OCI-M2 (cell line): Measurements from ENCODE around the gene OR6X1.
"Not testable (repeated sequence)": the region's sequence is repeated elsewhere in the genome, so short reads cannot be mapped to it uniquely, and the experiment has no call there.

Source experiments
- DNase-seq: peaks from one replicate; lab custom pipeline; 2025; ENCODE audit not compliant: unreplicated experiment; lab: John Stamatoyannopoulos, UW

Gene OR6X1

DNA sequence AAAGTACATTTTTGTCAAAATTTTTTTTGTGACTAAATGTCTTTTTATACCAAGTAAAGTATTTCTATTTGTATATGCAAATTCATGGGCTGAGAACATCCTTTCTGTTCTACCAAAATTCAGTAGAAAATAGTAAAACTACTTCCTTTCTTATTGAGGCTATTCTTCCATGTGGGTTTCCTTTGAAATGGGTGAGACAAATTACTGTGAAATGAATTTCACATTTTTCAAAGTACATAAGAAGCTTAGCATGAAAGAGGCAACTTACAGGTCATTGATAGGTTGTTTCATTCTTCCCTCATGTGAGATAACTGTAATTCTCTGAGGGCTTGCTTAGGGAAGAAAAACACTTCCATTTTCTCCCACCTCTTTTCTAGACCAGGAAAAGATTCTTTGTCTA, 1.0 kb upstream of the OR6X1 start:
- no peak for DNase-seq

DNA sequence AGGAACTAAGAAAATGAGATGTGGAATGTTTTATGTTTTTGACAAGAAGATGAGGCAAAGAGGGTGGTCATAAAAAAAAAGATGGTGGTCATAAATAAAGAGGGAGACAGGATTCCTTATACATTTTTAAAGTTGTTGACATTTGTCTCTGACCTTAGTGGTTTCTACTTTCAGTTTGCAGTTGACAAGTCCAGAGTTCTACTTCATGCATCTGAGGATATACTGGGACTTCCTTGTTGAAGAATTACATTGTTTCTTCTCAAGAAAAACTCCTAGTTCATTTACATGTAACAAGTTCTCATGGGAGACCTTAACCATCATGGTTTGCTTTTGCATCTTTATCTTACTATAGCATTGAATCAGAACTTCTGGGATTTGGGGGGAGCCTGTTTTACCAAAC, 1.2 kb downstream of the OR6X1 start:
- no peak for DNase-seq

DNA sequence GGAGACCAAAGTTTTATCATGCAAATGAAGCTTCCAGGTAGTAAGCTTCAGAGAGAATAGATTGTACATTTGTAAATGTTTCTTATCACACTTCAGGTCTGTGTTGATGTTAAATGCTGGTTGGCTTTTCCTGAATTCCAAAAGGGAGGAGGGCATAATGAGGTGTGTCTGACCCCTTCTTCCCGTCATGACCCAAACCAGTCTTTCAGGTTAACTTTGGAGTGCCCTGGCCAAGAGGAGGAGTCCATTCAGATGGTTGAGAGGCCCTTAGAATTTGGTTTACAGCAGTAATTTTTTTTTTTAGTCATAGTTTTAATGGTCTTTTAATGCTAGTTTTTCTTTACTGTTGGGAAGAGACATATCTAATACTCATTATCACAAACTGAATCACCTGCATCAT, 2.5 kb downstream of the OR6X1 start:
- no peak for DNase-seq

DNA sequence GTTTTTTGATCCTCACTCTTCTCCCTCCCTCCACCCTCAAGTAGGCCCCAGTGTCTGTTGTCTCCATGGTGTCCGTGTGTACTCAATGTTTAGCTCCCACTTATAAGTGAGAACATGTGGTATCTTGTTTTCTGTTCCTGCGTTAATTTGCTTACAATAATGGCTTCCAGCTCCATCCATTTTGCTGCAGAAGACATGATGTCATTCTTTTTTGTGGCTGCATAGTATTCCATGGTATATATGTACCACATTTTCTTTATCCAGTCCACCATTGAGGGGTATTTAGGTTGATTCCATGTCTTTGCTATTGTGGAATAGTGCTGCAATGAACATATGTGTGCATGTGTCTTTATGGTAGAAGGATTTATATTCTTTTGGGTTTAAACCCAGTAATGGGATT, 6.0 kb downstream of the OR6X1 start:
- not testable (repeated sequence) for DNase-seq

DNA sequence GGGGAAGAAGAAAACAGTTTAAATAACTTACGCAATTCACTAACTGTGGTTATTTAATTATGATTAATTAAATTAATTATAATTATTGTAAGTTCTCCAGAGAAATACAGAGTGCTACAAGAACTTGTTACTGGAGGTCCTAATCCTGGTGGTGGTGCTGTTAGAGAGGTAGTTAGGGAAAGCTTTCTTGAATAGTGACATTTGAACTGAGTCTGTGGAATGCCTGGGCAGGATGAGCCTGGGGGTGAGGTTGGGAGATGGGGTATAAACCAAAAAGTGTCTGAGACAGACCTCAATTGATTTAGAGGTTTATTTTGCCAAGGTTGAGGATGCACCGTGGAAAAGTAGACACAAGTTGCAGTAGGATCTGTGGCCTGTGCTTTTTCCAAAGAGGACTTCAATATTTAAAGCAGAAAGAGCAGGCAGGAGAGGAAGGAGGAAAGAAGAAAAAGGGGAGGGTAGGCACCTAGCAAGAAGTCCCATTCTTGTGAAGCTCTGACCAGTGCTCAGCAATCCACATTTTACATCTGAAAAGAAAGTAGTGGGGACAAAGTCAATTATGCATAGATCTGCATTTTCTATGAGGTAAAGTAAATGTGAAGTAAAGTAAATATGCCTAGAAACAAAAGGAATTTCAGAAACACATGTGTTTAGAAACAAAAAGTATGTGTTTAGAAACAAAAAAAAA, 8.4 kb downstream of the OR6X1 start:
- no peak for DNase-seq

DNA sequence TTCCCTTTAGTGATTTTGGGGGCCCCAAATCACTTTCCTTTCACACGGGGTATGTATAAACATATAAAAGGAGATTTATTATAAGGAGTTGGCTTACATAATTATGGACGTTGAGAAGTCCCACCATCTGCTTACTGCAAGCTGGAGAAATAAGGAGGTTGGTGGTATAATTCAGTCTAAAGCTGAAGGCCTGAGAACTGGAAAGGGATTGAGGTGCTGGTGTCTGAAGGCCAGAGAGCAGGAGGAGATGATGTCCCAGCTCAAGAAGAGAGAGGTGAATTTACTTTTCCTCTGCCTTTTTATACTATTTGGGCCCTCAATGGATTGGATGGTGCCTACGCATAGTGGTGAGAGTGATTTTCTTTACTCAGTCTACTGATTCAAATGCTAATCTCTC, 11.6 kb downstream of the OR6X1 start:
- DNase-seq: no peak

DNA sequence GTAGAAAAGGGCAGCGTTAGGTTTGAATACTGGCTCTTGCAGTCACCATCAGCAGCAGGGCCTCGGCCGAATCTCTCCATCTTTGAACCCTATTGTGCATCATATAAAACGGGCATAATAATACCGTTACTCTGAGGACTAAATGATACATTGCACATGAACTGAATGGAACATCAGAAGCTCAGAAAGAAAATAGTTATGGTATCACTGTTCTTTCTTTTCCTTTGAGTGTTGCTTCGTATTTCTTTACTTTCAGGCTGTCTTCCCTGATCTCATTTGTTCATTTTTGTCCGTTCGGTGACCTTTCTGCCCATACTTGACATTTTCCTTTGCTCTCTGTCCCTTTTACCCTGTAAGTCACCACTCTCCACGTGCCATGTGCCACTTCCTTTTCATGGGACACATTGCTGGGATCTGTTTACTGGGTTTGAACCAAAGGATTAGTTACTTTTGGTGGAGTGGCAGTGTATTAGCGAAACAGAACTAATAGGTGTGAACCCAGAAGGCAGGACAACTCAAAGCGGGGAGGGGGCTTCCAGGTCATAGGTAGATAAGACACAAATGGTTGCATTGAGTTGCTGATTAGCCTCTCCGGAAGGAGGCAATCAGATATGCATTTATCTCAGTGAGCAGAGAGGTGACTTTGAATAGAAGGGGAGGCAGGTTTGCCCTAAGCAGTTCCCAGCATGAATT, 12.1 kb downstream of the OR6X1 start:
- DNase-seq: no peak

DNA sequence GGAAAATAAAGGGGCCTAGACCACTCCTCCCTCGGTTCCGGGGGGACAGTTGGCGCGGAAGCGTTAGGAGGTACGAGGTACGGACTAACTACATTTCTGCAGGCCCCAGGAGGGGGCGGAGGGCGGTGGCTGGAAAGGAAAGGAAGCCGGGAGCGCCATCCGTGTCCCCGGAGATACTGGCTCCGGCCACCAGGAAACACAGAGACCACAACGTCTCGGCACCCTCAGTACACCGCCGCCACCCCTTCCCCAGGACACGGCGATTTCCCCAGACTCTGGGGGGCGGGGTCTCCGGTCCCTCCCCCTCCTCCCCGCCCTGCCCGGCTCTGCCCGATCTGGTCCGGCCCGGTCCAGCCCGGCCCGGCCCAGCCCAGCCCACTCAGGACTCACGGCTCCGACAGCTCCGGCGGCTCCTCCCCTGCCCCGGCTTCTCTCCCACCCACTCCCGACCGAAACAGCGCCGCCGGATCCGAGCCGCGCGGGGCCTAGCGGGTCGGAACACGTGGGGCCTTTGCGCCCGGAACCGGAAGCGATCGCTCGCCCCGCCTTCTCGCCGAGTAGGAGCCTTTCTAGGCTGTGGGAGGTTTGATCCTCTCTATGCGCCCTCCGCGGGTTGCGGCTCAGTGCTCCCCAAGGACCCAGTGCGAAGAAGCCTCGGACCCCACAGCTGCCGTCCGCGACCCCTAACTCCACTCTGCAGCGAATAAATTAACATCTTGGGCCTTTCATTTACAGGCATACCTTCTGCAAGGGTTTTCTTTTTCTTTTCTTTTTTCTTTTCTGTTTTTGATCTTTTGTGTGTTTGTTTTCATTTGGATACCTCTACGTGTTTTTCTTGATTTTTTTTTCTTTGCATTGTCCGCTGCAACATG, 12.9 kb downstream of the OR6X1 start, which contains the start of gene ZNF202:
Gene ZNF202, minus strand, starts transcription at position 502 of the 872 bp plus-strand sequence. CDS start 10,772 bp downstream, outside the sequence.
- peak; percentile 20 for DNase-seq

DNA sequence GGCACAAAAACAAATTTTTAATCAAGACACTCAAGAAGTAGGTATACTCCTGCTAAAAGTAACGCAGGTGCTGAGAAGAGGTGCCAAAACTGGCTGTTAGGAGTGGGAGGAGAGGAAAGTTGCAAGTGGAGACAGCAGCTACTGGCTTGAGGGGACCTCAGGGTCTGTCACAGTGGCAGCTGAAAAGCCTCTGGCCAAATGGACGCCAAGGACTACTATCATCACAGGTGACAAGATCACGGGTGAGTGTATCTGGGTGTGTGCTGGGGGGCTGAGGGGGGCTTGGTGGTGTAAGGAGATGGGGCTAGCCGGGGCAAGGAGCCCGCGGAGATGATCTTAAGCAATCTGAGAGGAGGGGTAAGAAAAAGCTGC, 13.5 kb downstream of the OR6X1 start:
- no peak for DNase-seq

DNA sequence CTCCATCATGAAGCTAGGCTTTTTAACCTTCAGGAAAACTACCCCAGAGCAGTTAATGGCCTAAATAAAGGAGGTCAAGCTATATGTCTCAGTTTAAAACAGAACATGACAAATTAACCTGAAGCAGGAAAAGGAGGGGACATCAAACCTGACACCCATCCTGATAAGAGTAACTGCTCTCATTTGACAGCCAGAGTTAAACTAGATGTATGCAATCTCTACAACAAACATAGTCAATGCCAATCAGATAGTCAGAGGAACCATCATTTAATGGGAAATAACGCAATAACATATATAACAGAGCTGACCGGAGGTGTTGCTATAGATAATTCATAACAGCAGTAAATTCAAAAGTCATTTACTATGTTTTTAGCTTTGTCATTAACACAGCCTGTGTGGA, 15.9 kb downstream of the OR6X1 start:
- DNase-seq: no peak

DNA sequence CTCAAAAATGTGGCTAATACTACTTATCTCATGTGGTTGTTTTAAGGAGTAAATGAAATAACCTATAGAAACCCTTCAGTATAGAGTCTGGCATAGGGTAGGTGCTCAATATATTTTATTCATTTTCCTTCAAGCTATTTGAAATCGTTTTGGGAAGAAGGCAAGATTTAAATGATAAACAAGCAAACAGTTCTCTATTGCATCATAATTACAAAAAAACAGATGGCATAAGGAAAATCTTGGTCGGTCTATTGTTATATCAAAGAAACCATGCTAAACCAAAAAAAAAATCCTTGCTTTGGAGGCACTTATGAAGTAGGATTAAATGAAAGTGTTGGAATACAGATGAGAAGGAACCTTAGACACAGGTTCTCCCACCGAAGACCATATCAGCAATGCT, 17.5 kb downstream of the OR6X1 start:
- no peak for DNase-seq

DNA sequence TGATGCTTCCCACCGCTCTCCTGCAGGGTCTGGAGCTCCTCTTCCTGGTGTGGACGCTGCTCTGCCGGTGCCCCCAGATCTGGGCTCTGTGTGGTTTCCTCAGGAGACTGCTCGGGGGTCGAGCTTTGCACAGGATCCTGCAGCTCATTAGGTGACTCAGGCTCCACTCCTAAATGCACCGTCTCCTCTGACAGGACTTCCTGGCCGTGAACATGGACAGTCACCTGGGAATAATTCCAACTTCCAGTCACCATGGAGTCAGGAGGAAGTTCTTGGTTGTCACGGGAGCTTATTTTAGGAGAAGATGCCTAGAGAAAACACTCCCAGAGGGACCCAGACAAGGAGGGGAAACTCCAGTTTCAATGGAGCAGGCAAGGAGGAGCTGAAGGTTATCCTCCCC, 24.7 kb downstream of the OR6X1 start:
- no peak for DNase-seq

DNA sequence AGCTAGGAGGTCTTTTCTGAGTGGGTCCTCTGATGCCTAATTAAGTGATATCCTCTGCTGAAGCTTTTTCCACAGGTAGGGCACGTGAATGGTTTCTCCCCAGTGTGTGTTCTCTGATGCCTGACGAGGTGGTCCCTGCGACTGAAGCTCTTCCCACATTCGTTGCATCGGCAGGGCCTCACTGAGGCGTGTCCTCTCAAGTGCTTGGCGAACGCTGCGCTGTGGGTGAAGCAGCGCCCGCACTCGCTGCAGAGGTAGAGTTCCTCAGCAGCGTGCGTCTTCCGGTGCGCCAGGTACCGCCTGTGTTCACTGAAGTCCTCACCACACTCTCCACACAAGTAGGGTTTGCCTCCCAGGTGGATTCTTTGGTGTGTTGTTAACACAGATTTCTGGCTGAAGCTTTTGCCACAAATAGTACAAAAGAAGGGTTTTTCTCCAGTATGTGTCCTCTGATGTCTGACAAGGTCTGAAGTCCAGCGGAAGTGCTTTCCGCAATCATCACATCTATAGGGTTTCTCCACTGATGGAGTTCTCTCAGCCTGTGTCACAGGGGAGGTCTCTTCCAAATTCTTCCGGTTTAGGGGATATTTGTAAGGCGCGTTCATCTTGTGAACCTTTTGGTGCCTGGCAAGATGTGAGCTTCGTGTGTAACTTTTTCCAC, 28.2 kb downstream of the OR6X1 start:
- no peak for DNase-seq

DNA sequence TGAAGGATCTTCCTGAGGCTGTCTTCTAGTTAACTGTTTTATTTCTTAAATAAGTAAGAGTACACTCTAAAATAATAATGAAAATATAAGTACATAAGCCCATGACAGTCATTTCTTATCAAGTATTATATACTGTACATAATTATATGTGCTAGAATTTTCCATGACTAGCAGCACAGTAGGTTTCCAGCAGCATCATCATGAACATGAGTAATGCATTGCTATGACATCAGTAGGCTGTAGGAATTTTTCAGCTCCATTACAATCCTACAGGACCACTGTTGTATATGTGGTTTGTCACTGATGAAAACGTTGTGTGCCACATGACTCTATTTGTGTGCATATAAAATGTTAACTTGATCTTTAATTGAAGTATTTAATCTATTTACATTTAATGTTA, 34.9 kb downstream of the OR6X1 start:
- DNase-seq: no peak

DNA sequence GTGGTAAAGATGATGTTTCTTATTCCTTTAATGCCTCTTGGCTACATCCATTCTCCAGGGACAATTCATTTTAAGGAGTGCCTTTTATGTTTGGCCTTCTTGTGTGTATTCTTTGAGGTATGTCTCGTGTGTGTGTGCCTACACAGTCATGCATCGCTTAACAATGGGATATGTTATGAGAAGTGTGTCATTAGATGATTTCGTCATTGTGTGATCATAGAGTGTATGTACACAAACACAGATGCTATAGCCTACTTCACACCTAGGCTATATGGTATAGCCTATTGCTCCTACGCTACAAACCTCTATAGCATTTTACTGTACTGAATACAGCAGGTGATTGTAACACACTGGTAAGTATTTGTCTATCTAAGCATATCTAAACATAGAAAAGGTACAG, 35.8 kb downstream of the OR6X1 start:
- DNase-seq: no peak

DNA sequence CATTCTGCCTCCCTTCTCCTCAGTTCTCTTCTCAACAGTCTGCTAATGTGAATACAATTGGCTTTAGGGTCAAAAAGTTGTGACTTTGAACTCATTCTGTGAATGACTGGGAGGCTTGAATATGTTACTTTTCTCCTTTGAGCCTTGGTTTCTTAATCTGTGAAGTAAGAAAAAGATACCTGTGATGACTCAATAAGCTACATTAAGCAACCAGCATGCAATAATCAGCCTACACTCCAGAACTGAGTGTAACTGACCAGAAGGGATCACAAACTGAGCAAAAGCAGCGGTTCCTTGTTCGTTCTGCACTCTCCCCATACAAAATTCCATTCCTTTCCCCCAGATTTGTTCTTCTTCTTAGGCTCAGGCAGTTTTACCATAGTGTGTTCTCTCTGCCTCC, 36.3 kb downstream of the OR6X1 start:
- DNase-seq: no peak

DNA sequence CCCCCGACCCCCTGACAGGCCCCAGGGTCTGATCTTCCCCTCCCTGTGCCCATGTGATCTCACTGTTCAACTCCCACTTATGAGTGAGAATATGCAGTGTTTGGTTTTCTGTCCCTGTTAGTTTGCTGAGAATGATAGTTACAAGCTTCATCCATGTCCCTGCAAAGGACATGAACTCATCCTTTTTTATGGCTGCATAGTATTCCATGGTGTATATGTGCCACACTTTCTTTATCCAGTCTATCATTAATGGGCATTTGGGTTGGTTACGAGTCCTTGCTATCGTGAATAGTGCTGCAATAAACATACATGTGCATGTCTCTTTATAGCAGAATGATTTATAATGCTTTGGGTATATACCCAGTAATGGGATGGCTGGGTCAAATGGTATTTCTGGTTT, 41.7 kb downstream of the OR6X1 start:
- DNase-seq: not testable (repeated sequence)

DNA sequence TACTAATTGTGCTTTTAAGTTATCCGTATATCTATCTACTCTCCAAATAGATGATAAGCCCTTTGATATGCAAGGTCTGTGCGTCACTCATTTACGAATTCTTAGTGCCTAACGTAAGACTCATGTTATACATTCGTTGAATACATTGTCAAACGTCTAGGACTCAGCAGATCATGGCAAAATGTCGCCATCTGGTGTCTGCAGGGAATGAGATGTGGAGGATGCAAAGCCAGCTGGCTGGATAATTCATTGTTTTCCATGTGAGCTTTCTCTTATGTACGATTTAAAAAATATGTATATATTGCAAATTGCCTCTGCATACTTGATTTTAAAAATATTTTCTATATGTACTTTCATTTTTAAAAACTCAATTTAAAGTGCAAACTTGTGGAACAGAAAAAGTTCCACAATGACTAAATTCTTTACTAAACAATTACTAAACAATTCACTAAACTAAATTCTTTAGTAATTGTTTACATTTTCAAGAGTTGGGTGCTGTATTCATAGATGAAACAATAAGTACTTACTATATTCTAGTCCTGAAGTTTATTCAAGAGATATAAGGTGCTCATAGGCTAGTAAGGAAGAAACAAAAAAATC, 46.6 kb downstream of the OR6X1 start:
- DNase-seq: no peak

DNA sequence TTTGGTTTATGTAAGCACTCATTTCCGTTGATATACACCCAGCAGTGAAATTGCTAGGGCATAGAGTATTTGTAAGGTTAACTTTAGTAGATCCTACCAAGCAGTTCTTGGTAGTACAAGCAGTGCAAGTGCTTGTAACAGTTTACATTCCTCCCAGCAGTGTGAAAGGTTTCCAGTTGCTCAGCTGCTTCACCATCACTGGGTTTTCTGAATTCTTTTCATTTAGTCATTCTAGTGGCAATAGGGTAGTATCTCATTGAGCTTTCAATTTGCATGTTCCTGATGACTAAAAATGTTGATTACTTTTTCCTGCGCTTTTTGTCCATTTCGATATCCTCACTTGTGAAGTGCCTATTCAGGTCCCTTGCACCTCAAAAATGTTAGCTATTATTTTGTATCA, 47.1 kb downstream of the OR6X1 start:
- no peak for DNase-seq

DNA sequence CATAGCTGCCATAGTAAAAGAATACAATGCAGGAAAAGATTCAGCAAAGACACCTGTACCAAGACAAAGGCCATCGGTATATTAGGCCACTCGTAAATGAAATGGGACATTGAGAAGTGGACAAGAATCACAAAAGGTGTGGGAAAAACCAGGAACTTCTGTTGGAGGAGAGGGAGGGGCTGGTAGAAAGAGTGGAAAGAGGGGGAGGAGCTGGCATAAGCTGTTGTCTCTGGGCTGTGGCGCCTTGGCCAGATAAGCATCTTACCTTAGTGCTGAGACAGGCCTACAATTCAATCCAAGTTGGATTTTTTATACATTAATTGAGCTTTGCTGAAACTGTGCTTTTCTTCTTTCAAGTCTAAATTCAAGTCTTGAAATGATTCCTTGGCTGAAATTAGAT, 50.0 kb downstream of the OR6X1 start:
- no peak for DNase-seq
